GM21723 (cell line): ENCODE measurements around the gene LINC01488.

ENCODE experiments used
- ATAC-seq: cut with Tn5 transposase; IDR thresholded peaks from one replicate; pipeline ENCODE4 v1.9.1; 2021; ENCODE audit warnings: mild to moderate bottlenecking, moderate library complexity; ENCODE audit not compliant: unreplicated experiment

LINC01488 gene

GRCh38 chr11:69481393-69481844, at the start of gene LINC01488:
Gene LINC01488, plus strand, starts transcription at chr11:69481663.
- no peak for ATAC-seq

GRCh38 chr11:69431893-69432738, 49.3 kb upstream of the LINC01488 start:
- ATAC-seq = no peak

- no peak for ATAC-seq
Measured at GRCh38 chr11:69433741-69434140, 47.7 kb upstream of the LINC01488 start.

- ATAC-seq = no peak
Measured at GRCh38 chr11:69434471-69434931, 47.0 kb upstream of the LINC01488 start.

GRCh38 chr11:69435161-69435986, 46.1 kb upstream of the LINC01488 start:
- ATAC-seq = no peak

DNA sequence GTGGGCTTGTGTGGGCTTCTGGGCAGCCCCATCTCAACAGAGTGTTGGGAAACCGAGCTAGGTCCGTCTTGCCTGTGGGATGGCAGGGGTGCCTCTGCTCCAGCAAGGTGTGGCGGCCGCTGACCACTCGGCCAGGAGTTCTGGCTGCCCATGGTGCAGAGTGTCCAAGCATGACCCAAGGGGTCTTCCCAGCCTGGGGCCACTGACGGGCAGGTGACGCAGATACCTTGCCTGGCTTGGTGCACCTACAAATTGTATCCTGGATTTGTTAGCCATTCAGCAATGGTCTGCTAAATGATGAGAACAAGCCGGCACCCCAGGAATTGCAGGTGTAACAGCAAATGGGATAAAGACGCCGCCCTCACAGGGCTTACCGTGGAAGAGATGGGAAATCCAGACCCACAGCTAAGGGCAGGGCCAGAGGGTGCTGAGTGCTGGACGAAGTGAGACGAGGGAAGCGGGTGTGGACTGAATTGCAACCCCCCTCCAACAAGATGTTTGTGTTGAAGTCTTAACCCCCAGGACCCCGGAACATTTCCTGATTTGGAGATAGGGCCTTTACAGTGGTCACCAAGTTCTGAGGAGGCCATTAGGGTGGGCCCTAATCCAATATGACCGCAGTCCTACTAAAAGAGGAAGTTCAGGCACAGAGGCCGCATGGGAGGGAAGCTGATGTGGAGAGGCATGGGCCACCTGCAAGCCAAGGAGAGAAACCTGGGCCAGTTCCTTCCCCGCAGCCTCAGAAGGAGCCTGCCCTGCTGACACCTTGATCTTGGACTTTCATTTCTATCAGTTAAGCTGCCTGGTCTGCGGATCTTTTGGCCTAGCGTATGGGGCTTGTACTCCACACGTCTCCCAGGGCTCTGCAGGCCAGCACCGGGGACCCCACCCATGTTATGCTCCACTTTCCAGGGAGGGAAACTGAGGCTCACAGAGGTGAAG, 45.2 kb upstream of the LINC01488 start:
- no peak for ATAC-seq

GRCh38 chr11:69437001-69437875, 44.2 kb upstream of the LINC01488 start:
- ATAC-seq = no peak

DNA sequence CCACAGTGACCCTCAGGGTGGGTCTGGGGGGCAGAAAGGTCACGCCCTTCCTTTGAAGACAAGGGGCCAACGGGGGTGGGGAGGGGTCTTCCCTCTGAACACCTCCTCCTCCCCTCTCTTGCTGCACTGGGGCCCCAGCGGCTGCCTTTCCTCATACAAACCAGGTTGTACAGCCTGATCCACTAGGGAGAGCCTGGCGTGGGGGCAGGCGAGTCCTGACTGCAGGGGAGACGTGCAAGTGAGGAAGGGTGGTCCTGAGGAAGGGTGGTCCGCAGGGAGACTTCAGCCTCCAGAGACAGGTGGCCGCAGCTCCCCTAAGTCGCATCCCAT, 43.6 kb upstream of the LINC01488 start:
- no peak for ATAC-seq

- ATAC-seq = no peak
Measured at GRCh38 chr11:69438286-69438920, 43.1 kb upstream of the LINC01488 start.

GRCh38 chr11:69439127-69439526, 42.3 kb upstream of the LINC01488 start:
- no peak for ATAC-seq

GRCh38 chr11:69439651-69440464, 41.6 kb upstream of the LINC01488 start:
- no peak for ATAC-seq

DNA sequence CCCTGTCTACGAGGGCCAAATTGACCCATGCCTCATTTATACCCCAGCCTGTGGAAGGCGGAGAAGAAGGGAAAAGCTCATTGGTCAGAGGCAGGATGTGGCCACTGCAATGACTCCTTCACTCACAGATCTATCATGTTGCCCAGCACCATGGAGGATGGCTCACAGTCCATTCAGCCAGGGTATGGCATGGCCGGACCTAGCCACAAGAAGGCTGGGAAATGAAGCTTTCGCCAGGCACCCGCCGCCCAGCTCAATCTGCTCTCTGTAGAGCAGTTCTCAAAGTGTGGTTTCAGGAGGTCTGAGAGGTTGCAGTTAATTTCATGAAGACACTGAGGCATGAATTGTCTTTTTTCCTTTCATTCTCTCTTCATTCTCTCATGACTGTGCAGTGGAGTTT, 40.6 kb upstream of the LINC01488 start:
- ATAC-seq = no peak

DNA sequence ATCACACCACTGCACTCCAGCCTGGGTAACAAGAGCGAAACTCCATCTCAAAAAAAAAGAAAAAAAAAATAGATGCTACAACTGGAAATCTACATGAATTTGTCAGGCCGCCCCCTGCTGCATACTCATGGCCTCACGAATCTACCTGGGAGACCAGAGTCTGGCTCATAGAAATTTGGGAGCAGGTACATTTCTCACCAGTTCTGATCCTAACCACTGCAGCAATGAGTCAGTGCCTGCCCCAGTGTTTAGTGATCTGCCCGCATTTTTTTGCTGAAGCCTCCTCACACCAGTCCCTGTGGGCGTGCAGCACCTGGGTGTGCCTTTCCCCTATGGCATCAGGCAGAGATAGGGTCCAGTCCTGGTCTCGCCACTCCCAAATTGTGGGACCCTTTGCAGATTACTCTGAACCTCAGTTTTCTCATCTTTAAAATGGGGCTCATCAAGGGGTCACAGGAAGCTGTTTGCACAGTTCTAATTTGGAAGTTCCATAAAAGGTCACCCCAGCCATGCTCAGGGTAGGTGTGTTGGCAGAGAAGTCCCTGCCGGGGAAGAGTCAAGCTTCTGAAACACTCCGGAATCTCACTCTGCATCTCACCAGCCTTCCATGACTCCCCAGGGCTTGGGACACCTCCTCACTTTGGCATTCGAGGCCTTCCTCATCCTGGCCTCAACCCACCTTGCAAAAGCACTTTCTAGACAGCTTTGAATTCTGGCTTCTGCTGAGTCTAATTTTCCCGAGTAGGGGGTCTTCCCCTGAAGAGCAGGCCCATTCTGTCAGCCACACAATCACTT, 39.3 kb upstream of the LINC01488 start:
- ATAC-seq = no peak

GRCh38 chr11:69442807-69443137, 38.7 kb upstream of the LINC01488 start:
- no peak for ATAC-seq

- peak; percentile 92 for ATAC-seq
Measured at GRCh38 chr11:69443138-69443967, 38.1 kb upstream of the LINC01488 start.

DNA sequence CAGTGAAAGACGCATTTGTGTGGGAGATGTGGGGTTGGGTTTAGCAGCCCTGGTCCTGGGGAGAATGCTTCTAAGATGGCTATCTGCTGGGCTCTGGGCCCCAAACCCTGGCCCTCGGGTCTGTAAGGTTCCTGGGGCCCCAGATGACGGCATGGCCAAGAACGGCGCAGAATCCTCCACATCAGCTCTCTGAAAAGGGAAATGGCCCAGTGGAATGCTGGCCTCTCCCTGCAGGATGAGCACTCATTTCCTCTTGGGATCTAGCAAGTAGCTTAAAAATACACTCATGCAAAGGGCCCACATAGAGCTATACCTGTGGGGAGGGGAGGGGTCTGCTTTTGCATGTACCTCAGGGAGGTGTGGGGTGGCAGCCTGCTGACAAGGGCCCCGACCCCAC, 37.5 kb upstream of the LINC01488 start:
- no peak for ATAC-seq
